ENCODE results near the gene RAB29. TPM values are rescaled to one million over a fixed set of nuclear protein-coding genes. Genes with fewer than 3 reads are reported as not detected.
A peak's percentile ranks its signal among the peaks of the same experiment; 100 is the strongest.

The RAB29 gene
- total and polyA plus RNA-seq, 7 donors: 5.3 to 20.5 (median 5.9) TPM

GRCh38 chr1:205750138-205751035, 24.9 kb downstream of the RAB29 start, which contains the start of gene NUCKS1:
NUCKS1 (minus strand) TSS chr1:205750182; CDS start chr1:205749973, 209 bp downstream.
- no peaks in the 10 kb centered on the region for H3K36me3 ChIP-seq (ENCODE audit: insufficient read depth in 1 of 2, low read depth in 1 of 2)
- peaks cover 27% of the 10 kb centered on the region for H3K4me1 ChIP-seq
- H3K9me3 ChIP-seq: no peaks in the 10 kb centered on the region
- WGBS, 3 donors: 0 to 1% (median 1%) methylated on average over 27 of the region's 27 CpGs
- H3K4me3 ChIP-seq: peak within 1 kb of the TSS; percentile 77
- ATAC-seq (peak; percentile 86 to 88 (median 88)), DNase-seq (peak; percentile 99)
- H3K27me3 ChIP-seq (ENCODE audit: insufficient read depth in 3 of 3, low read length in 2 of 3): no peaks in the 10 kb centered on the region
- peak within 1 kb of the TSS; percentile 90 for H3K27ac ChIP-seq
- TF ChIP-seq CTCF (IDR thresholded peaks at IDR 0.05): peak; percentile 23
- intact Hi-C loops (cut with DNase I): no loop called here

DNA sequence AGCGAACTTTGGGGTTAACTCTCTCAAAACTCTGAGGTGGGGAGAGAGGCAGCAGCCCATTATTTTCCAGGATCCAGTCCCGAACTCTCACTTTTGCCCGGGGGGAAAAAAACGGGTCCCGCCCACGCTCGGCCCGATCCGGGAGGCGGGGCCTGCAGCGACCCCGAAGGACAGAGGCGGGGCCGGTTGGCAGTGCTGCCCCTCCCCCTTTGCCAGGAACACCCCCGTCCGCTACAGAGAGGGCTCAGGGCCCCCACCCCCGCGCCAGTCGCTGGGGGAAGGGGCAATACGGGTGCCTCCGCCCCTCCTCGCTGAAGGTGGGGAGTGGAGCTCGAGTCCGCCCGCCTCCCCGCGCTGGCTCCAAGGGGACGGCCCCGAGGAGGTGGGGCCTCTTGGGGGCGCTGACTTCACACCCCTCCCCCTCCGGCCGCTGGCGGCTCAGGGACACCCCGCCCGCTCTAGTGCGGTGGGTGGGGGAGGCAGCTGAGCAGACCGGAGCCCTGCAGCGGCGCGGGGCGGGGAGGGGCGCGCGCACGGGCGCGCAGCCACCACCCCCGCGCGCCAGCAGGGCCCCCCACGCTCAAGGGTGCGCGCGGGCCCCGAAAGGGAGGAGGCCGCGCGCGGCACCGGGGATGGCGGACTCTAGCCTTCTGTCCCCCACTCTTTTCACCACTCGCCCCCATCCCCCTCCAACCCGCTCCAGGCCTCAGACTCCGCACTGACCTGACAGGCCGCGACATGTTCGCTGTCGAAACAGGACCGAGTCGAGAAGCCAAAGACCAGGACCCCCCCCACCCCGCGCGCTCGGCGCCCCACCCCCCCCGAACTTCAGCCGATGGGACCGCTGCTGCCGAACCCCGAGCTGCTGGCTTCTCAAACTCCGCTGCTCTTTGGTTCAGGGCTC, 25.8 kb downstream of the RAB29 start:
- intact Hi-C loops (cut with DNase I): no loop called here
- WGBS, 3 donors: 0 to 1% (median 0%) methylated on average over 28 to 80 of the region's 81 CpGs
- DNase-seq (peak; percentile 95 to 96), ATAC-seq (peak; percentile 85 to 89 (median 87))
- no peak for TF ChIP-seq CTCF (IDR thresholded peaks at IDR 0.05)
- Histone ChIP-seq H3K4me3 (peak overlapping the region; percentile 77), H3K27me3 (ENCODE audit: insufficient read depth in 3 of 3, low read length in 2 of 3) (no peaks in the 10 kb centered on the region), H3K27ac (peak overlapping the region; percentile 90), H3K9me3 (no peaks in the 10 kb centered on the region), H3K36me3 (ENCODE audit: insufficient read depth in 1 of 2, low read depth in 1 of 2) (no peaks in the 10 kb centered on the region), H3K4me1 (peaks cover 33% of the 10 kb centered on the region)

DNA sequence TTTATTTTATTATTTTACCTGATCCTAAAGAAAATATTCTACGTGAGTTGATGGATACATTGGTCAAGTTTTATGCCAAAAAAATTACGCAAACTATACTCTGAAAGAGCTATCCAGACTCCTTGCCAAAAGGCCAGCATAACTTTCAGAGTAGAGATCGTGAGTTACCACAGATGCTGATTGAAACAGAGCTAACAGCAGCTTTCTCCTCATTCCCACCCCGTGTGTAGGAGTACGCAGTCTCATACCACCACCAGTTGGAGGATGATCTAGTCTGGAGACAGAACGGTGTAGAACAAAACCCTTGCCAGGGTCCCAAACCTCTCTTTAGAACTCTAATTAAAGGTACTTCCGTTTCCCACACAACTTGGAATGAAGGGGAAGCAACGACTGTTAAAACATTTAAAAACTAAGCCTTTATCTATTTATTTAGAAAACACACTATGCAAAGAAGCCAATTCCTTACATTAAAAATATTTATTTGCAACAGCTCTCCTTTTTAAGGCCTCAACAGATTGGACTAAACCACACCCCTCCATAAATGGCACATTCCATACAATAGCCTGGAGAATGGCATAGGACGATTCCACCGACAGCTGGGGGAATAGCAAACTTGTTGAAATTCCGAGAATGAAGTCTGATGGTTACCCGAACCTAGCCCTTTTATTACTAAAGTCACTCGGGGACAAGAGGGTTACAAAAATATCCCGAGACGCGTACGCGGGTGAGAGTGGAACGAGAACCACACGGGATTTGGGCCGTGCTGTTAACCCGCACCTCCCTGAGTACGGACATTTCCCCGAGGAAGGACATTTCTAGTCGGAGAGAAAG, 26.7 kb downstream of the RAB29 start:
- DNase-seq: no peak
- 1% methylated on average over 24 to 25 of the region's 25 CpGs for WGBS, 3 donors
- Histone ChIP-seq H3K27ac (peak overlapping the region; percentile 90), H3K9me3 (no peaks in the 10 kb centered on the region), H3K4me1 (peaks cover 39% of the 10 kb centered on the region), H3K4me3 (peak overlapping the region; percentile 77), H3K27me3 (ENCODE audit: insufficient read depth in 3 of 3, low read length in 2 of 3) (no peaks in the 10 kb centered on the region), H3K36me3 (ENCODE audit: insufficient read depth in 1 of 2, low read depth in 1 of 2) (no peaks in the 10 kb centered on the region)
- no peak for TF ChIP-seq CTCF (IDR thresholded peaks at IDR 0.05)
- peak; percentile 63 to 75 (median 65) for ATAC-seq
- intact Hi-C loops (cut with DNase I): no loop called here

DNA sequence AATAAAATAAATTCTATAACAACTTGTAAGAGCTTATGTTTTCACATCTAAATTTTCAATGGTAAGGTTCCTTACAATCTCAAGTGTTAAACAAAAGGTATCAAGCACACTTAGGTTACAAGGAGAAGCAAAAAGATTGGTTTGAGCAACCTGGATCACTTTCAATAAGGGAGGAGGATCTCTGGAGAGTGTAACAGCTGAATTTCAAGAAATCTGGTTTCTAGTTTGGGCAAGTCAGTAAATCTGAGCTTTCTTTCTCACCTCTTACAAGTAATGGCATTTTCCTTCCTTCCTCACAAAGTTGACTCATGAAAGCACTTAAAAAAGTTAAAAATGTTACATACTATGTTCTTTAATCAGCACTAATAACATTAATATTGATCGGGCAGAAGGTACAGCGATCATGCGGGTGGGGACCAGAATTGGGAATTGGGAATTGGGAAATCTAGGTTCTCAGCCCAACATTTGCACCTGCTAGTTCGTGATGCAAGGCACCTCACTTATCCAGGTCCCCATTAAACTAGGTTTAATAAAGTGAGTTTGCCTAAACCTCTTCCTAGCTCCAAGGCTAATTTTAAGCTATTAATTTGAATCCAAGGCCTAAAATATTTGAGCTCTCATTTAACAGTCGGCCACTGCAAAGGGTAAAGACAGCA, 28.4 kb downstream of the RAB29 start:
- Histone ChIP-seq H3K27ac (no peak overlapping the region), H3K4me3 (peak overlapping the region; percentile 77), H3K4me1 (peaks cover 48% of the 10 kb centered on the region), H3K27me3 (ENCODE audit: insufficient read depth in 3 of 3, low read length in 2 of 3) (no peaks in the 10 kb centered on the region), H3K9me3 (no peaks in the 10 kb centered on the region), H3K36me3 (ENCODE audit: insufficient read depth in 1 of 2, low read depth in 1 of 2) (no peaks in the 10 kb centered on the region)
- ATAC-seq (no peak), DNase-seq (no peak)
- WGBS, 3 donors: 48 to 57% (median 49%) methylated on average over 5 of the region's 5 CpGs
- no peak for TF ChIP-seq CTCF (IDR thresholded peaks at IDR 0.05)
- intact Hi-C loops (cut with DNase I): no loop called here
